CD8-positive, alpha-beta memory T cell (primary cell): Measurements from ENCODE around the gene PTP4A1. TPM values are rescaled to one million over a fixed set of nuclear protein-coding genes. Genes with fewer than 3 reads are reported as not detected.

Source experiments
- CTCF ChIA-PET: fragments of 350-600 bp; sonication (Branson Sonifier 250); formaldehyde crosslinking; loops from one replicate; lab custom pipeline; 2021; ENCODE audit warnings: antibody characterized with exemption; lab: Charles Lee
- POLR2A ChIA-PET: fragments of 350-600 bp; sonication (Branson Sonifier 250); formaldehyde crosslinking; loops from one replicate; lab custom pipeline; 2021; ENCODE audit warnings: antibody characterized with exemption; lab: Charles Lee
- DNase-seq, 5 donors: peaks; one replicate each; pipeline versions ENCODE4 v3.0.0 to v3.0.0-alpha.2; 2020 to 2022; ENCODE audit warnings: mixed read lengths in 1 of 5
- H3K27ac ChIP-seq: one replicate; pipeline ENCODE4 v1.7.0; 2013; ENCODE audit warnings: low read depth, mild to moderate bottlenecking, low read length, moderate library complexity
- H3K27me3 ChIP-seq: 2 replicates; pipeline ENCODE4 v1.7.0; 2013; ENCODE audit warnings: low read length, mild to moderate bottlenecking; ENCODE audit not compliant: insufficient read depth, poor library complexity, severe bottlenecking
- H3K36me3 ChIP-seq: 2 replicates; pipeline ENCODE4 v1.7.0; 2013; ENCODE audit warnings: mild to moderate bottlenecking, low read length, moderate library complexity; ENCODE audit not compliant: insufficient read depth
- H3K4me1 ChIP-seq: 2 replicates; pipeline ENCODE4 v1.7.0; 2013; ENCODE audit warnings: mild to moderate bottlenecking, low read length, moderate library complexity; ENCODE audit not compliant: insufficient read depth
- H3K4me3 ChIP-seq: 2 replicates; pipeline ENCODE4 v1.7.0; 2013; ENCODE audit warnings: mild to moderate bottlenecking, low read length
- H3K9me3 ChIP-seq: 2 replicates; pipeline ENCODE4 v1.7.0; 2013; ENCODE audit warnings: mild to moderate bottlenecking, low read length
- H3K27ac Mint-ChIP-seq, 8 donors: one replicate each; pipeline ENCODE4 v1.8.0; 2020 to 2021; ENCODE audit warnings: mixed read lengths in 8 of 8, mild to moderate bottlenecking in 6 of 8, inconsistent platforms in 3 of 8, moderate library complexity in 3 of 8
- H3K27me3 Mint-ChIP-seq, 2 donors: one replicate each; pipeline ENCODE4 v1.8.0; 2020 to 2021; ENCODE audit warnings: mixed read lengths in 2 of 2, mild to moderate bottlenecking in 1 of 2, moderate library complexity in 1 of 2
- H3K36me3 Mint-ChIP-seq, 3 donors: one replicate each; pipeline ENCODE4 v1.8.0; 2020 to 2021; ENCODE audit warnings: mixed read lengths in 3 of 3, inconsistent platforms in 1 of 3, mild to moderate bottlenecking in 1 of 3
- H3K4me1 Mint-ChIP-seq, 3 donors: one replicate each; pipeline ENCODE4 v1.8.0; 2020 to 2021; ENCODE audit warnings: mixed read lengths in 3 of 3, inconsistent platforms in 1 of 3, mild to moderate bottlenecking in 1 of 3
- H3K4me3 Mint-ChIP-seq, 7 donors: one replicate each; pipeline ENCODE4 v1.8.0; 2020 to 2021; ENCODE audit warnings: mixed read lengths in 7 of 7, mild to moderate bottlenecking in 6 of 7, moderate library complexity in 4 of 7, inconsistent platforms in 2 of 7
- H3K9me3 Mint-ChIP-seq, 5 donors: one replicate each; pipeline ENCODE4 v1.8.0; 2020 to 2022; ENCODE audit warnings: mixed read lengths in 5 of 5, mild to moderate bottlenecking in 3 of 5, moderate library complexity in 2 of 5, inconsistent platforms in 1 of 5
- polyA plus RNA-seq: library from polyadenylated mRNA; unstranded; fragments of 300-500 nt; fragmentation: Illumina TruSeq; gene quantifications from one replicate; pipeline ENCODE4 v1.2.3, GENCODE V29; 2021
- total RNA-seq, 2 experiments: library from RNA; stranded (reverse); gene quantifications; one replicate each; pipeline ENCODE4 v1.2.3, GENCODE V29; 2021

PTP4A1 gene
- total and polyA plus RNA-seq, 3 experiments from 2014 or later: 54.3 to 107 (median 92.3) TPM

DNA sequence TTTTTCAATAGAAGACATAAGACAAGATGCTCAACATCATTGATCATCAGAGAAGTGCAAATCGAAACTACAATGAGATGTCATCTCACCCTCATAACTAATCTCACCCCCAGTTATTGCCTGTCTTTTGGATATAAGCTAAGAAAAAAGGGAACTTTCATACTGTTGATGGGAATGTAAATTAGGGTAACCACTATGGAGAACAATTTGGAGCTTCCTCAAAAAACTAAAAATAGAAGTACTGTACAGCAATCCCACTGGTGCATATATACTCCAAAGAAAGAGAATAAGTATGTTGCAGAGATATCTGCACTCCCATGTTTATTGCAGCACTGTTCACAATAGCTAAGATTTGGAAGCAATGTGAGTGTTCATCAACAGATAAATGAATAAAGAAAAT, 37.0 kb downstream of the PTP4A1 start:
- peaks cover 3 to 12% of the 10 kb centered on the region in 2 donors for H3K27me3 Mint-ChIP-seq

DNA sequence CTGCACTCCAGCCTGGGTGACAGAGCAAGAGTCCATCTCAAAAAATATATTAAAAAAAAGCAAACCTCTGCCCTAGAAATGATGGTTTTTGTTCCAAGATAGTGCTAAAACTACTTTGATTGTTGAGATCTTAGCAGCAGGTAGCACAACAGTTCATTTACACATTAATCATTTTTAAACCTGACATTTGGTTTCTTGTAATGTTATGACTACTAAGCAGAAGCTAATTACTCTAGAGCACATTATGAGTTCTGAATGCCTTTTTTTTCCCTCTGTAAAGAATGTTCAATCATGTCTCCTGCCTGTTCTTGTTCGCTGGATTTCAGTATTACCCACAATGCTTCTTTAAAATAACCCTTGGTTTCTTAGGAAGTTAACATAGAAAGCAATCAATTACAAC, 38.7 kb downstream of the PTP4A1 start:
- H3K4me3 Mint-ChIP-seq: no peak overlapping the region
- H3K36me3 Mint-ChIP-seq: no peaks in the 10 kb centered on the region
- H3K27ac Mint-ChIP-seq: no peak overlapping the region
- Histone ChIP-seq H3K4me3 (no peak overlapping the region), H3K27me3 (no peaks in the 10 kb centered on the region), H3K9me3 (no peaks in the 10 kb centered on the region), H3K27ac (no peak overlapping the region), H3K36me3 (no peaks in the 10 kb centered on the region), H3K4me1 (no peaks in the 10 kb centered on the region)
- ChIA-PET CTCF (interaction anchor here (1.4 kb wide), 1 partner anchor 12 kb away, joined by 4 read pairs; no protein-coding TSS in a partner anchor), POLR2A (no interaction called here)
- no peaks in the 10 kb centered on the region for H3K9me3 Mint-ChIP-seq
- H3K27me3 Mint-ChIP-seq: peaks cover 7 to 8% of the 10 kb centered on the region in 2 donors
- no peaks in the 10 kb centered on the region for H3K4me1 Mint-ChIP-seq
- DNase-seq: no peak

More for the DNA sequence above, 37.0 kb downstream of the PTP4A1 start:
- ChIA-PET CTCF (interaction anchor here (3.9 kb wide), 1 partner anchor 11 kb away, joined by 23 read pairs; no protein-coding TSS in a partner anchor), POLR2A (no interaction called here)
- no peak for DNase-seq
- Histone ChIP-seq H3K27ac (no peak overlapping the region), H3K4me3 (no peak overlapping the region), H3K36me3 (no peaks in the 10 kb centered on the region), H3K27me3 (no peaks in the 10 kb centered on the region), H3K9me3 (no peaks in the 10 kb centered on the region), H3K4me1 (no peaks in the 10 kb centered on the region)
- Mint-ChIP-seq H3K4me1 (no peaks in the 10 kb centered on the region), H3K4me3 (no peak overlapping the region), H3K27ac (no peak overlapping the region), H3K9me3 (no peaks in the 10 kb centered on the region), H3K36me3 (no peaks in the 10 kb centered on the region)

DNA sequence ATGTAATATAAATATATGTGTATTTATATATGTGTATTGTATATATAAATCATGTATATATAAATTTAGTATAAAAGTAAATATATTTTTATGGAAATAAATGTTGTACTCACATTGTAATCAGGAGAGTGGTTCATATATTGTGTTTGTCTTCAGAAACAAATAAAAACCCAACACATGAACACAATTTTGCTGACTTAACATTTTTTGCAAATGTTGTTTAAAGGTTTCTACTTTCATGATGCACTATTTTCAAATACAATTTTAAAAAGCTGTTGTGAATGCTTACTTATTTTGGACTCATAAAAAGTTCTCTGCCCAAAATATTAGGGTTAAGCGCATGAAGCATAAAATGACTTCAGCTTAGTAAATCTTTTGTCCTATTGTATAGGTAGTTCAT, 39.3 kb downstream of the PTP4A1 start:
- H3K4me1 Mint-ChIP-seq: no peaks in the 10 kb centered on the region
- Histone ChIP-seq H3K27me3 (no peaks in the 10 kb centered on the region), H3K36me3 (no peaks in the 10 kb centered on the region), H3K4me1 (no peaks in the 10 kb centered on the region), H3K27ac (no peak overlapping the region), H3K4me3 (no peak overlapping the region), H3K9me3 (no peaks in the 10 kb centered on the region)
- H3K4me3 Mint-ChIP-seq: no peak overlapping the region
- H3K9me3 Mint-ChIP-seq: no peaks in the 10 kb centered on the region
- H3K36me3 Mint-ChIP-seq: no peaks in the 10 kb centered on the region
- CTCF ChIA-PET: interaction anchor here (1.4 kb wide), 1 partner anchor 13 kb away, joined by 4 read pairs; no protein-coding TSS in a partner anchor
- H3K27ac Mint-ChIP-seq: no peak overlapping the region
- DNase-seq: no peak
- peaks cover 7 to 9% of the 10 kb centered on the region in 2 donors for H3K27me3 Mint-ChIP-seq
- POLR2A ChIA-PET: no interaction called here

DNA sequence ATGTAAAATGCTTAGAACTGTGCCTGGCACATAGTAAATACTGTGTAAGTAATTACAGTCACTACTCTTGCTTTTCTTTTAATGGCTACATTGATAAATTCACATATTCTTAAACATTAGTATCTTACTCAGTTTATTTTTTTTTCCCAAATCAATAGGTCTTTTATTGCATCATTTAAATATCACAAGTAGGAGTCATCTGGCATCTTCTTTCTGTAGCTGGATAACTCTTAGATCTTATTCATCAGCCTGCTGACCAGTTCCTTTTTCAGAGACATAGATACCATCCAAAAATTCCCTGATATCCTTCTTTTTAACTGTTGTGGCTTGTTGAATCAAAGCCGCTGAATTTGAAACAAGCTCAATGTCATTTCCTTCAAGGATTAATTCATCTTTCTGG, 43.3 kb downstream of the PTP4A1 start:
- H3K27me3 ChIP-seq: no peaks in the 10 kb centered on the region
- Mint-ChIP-seq H3K27ac (no peak overlapping the region), H3K36me3 (no peaks in the 10 kb centered on the region), H3K9me3 (no peaks in the 10 kb centered on the region), H3K4me1 (no peaks in the 10 kb centered on the region), H3K27me3 (peaks cover 20 to 34% of the 10 kb centered on the region in 2 donors), H3K4me3 (no peak overlapping the region)
- CTCF ChIA-PET: no interaction called here
- no peaks in the 10 kb centered on the region for H3K36me3 ChIP-seq
- POLR2A ChIA-PET: no interaction called here
- no peak for DNase-seq
- no peaks in the 10 kb centered on the region for H3K4me1 ChIP-seq
- H3K27ac ChIP-seq: no peak overlapping the region
- H3K4me3 ChIP-seq: no peak overlapping the region
- H3K9me3 ChIP-seq: no peaks in the 10 kb centered on the region

Other genes starting within 250 kb of the PTP4A1 start
- gene PHF3, start 63.3 kb downstream of the PTP4A1 start, total RNA-seq: 10 to 100 TPM; 44.1 to 44.3 TPM
- gene PHF3, start 63.3 kb downstream of the PTP4A1 start, polyA plus RNA-seq: 40.9 TPM